Measurements from ENCODE around the gene TMTC2.

TMTC2 gene

DNA sequence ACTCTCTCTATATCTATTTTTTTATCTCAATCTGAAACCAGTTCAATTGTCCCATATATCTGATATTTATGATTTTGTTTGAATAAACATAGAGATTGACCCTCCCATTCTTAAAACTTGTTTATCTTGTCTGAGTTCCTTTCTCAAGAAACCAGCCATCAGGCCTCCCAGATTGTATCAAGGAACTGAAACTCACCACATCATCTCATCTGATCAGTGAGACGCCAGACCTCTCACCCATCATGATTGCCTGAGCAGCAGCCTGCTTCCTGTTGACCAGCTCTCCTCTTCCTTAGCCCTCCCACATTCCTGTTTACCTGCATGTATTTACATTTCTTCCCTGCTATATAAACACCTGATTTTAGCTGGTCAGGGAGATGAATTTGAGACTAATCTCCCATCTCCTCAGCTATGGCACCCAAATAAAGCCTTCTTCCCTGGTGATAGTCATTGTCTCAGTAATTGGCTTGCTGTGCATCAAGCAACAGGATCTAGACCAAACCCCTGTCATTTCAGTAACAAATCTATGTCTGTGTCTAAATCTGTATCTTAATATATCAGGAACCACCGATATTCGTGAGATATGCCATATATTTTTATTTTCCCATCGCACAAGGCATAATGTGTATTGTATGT lies 323.6 kb downstream of the TMTC2 start:
- DNase-seq (ENCODE audit: low read depth, low spot score), result no peak

DNA sequence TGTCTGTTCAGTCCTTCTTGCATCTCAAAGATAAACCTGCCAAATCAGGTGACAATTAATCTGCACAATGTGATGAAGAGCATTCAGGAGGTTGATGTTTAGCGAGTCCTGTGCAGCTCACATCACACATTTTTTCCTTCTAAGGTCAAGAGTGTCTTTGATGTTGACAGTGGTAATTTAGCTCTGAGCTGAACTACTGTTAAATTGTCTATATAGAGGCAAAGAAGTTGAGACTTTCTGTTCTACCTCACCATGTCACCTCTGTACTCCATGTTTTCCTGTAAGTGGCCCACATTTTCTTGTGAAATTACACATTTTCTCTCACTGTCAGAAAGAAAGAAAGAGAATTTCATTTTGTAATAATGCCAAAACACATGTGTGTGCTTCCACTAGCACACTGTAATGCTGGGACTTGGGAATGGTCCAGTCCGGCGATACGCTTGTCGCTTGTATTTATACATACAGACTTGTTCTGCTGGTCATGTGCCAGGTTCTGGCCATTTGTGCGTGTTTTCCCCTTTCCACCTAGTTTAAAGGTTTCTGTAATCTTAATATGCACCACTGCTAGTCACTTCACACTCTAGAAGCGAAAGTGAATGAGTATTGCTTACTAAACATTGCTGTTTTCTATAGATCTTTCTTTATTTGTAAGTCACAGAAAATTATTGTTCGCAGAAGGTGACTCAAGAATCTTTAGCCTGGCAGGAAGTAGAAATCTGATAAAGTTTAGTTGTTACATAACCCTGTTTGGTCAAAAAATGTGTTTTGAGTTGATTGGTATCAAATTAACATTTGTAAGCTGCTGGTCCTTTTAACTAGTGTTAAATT lies 328.9 kb downstream of the TMTC2 start:
- no peak for DNase-seq (ENCODE audit: low read depth, low spot score)

DNA sequence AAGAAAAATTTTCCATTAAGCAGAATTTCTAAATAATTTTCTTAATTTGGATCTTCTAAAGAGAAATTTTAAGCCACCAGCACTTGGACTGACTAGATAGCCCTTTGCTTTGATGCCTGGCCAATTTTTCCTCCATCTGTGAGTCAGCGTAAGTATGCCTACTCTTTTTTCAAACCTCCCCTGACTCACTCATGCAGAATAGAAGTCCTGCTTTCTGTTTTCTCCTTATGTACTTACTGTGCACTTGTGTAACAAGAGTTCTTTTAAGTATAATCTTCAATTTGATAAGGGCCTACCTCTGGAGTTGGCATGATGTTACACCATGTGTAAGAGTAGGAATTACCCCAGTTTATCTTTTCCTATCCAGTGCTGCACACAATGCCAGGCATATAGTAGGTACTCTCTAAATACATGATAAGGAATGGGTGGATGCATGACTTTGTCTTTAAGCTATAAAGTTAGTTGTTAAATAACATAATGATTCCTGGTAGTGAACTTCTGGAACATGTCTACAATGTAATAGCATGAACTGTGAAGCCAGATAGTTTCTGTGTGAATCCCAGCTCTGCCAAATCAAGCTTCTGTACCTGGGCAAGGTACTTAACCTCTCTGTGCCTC lies 329.6 kb downstream of the TMTC2 start:
- peak; percentile 44 for DNase-seq (ENCODE audit: low read depth, low spot score)

DNA sequence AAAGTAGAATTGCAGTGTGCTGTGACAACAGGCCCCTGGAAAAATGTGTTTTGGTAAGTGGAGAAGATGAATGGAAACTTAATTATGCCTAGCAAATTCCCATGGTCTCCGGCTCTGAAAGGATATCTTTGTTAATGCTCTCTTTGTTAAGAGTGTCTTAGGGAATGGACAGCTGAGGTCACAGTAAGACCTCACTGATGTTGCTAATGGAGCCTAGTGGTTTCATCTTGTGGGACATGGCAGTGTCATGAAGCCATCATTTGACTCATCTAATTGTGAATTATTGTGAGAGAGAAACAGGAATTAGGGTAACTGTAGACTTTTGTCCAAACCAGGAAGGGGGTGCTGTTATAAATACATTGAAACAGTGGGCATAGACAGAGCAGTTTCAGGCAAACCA lies 330.3 kb downstream of the TMTC2 start:
- no peak for DNase-seq (ENCODE audit: low read depth, low spot score)

DNA sequence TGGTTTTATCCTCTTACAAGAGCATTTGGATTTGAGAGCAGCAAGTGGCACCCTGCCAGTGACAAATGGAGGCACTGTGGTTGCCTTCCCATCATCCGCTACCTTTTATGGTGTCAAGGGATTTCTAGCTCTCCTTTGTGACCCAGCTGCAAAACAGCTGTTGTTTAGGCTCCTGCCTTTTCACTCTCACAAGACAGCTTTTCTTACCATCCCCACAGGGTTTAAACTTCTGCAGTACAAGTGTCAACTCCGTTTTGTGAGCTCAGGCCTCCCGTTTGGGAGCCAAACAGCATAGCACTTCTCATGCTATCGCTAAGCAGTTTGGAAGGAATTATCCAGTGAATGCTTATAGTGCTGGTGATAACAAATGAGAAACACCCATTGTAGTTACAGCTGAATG lies 331.4 kb downstream of the TMTC2 start:
- no peak for DNase-seq (ENCODE audit: low read depth, low spot score)

DNA sequence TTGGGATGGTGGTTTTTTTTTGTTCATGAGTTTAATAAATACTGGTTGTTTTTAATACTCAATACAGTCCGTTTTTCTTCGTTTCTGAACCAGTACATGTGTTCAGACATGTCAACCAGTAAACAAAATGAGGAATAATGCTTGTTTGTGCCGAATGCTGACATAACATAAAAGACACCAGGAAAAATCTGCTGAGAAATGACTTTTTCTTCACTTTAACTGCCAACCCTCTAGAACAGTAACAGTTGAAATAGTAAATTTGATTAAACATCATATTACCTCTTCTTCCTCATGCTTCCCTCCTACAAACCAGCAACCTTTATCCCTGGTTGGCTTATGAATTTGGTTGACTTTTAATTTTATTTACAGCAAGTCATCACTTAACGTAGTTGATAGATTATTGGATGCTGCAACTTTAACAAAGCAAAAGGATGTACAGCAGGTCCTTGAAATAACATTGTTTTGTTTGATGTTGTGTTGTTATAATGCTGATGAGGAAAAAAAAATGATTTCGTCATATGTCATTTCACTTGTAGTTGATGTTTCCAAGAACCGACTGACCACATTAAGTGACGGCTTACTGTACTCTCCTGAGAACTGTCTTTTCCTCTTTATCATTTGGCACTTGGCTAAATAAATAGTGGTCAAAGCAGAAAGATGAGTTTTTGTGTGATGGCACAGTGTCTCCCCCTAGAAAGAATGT lies 340.5 kb downstream of the TMTC2 start:
- DNase-seq (ENCODE audit: low read depth, low spot score), result no peak

DNA sequence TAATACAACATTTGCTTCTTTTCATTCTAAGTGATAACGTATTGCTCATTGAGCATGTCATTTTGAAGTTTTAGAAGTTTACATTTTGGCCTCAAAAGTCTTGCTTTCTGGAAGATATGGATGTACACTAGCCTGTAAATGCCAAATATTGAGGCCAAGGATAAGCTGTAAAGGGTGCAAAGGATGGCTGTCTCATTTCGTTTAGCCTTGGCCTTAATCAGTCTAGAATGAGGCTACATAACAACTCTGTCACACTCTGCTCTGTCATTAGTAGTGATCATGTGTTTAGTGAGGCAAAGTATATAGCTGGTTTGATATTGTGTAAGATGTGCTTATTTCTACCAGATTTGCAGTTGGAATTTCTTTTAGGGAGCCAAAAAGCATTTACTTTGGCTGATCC lies 344.5 kb downstream of the TMTC2 start:
- no peak for DNase-seq (ENCODE audit: low read depth, low spot score)

DNA sequence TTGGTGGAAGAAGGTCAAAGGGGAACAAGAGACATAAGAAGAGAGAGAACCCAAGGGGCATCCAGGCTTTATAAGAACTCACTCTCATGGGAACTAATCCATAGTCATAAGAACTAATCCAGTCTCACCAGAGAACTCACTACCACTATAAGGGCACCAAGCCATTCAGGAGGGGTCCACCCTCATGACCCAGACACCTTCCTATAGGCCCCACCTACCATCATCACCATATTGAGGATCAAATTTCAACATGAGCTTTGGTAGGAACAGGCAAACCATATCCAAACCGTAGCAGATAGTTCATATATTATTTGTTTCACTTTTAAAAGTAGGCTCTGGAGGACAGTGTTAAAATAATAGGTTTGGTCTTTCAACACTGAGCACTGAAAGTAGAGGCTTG lies 350.1 kb downstream of the TMTC2 start:
- no peak for DNase-seq (ENCODE audit: low read depth, low spot score)

DNA sequence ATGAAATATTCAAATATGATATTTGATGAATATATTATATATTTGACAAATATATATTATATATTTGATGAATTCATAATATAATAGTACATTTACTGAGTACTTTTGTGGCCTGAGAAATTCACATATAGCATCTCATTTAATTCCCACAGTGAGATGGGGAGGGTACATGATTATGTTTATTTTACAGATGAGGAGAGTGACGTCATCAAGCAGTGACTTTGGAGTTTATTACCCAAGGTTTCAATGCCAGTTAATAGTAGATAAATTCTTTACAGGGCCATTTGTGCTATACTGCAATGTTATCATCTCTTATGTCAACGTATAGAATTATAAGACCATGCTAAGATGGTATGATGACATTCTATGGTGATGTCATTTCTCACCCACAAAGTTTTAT lies 352.7 kb downstream of the TMTC2 start:
- DNase-seq (ENCODE audit: low read depth, low spot score), result no peak

DNA sequence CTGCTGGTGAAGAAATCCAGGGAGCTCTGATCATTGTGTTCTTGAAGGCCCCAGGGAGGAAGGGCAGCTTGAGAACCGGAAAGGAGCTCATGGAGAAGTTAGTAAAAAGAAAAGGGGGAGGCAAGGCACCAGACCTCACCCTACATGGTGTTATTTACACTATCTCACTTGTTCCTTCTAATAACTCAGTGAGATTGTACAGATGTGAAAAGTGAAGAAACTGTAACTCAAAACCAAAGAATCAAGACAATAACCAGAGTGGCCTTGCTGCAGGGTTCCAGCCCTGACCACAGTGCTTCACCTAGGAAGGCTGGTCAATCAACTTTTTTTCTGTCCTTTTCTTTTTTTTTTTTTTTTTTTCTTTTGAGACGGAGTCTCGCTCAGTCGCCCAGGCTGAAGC lies 353.6 kb downstream of the TMTC2 start:
- DNase-seq (ENCODE audit: low read depth, low spot score), result no peak

DNA sequence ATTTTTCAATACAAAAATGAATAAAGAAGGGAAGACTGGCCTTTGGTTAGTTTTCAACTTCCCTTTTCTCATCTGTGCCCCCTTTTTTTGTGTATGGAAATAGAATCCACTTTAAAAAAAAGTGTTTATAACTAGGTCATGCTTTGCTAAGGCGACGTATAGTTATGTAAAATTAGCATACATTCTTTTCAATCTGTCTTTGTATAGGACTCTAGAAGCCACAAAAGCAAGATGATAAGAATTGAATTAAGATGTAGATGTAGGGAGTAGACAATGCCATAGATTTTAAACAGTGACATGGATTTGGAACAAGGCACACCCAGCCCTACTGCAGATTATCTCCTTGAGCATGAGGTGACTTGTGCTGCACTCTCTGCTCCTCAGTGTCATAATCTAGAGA lies 354.3 kb downstream of the TMTC2 start:
- DNase-seq (ENCODE audit: low read depth, low spot score), result no peak

DNA sequence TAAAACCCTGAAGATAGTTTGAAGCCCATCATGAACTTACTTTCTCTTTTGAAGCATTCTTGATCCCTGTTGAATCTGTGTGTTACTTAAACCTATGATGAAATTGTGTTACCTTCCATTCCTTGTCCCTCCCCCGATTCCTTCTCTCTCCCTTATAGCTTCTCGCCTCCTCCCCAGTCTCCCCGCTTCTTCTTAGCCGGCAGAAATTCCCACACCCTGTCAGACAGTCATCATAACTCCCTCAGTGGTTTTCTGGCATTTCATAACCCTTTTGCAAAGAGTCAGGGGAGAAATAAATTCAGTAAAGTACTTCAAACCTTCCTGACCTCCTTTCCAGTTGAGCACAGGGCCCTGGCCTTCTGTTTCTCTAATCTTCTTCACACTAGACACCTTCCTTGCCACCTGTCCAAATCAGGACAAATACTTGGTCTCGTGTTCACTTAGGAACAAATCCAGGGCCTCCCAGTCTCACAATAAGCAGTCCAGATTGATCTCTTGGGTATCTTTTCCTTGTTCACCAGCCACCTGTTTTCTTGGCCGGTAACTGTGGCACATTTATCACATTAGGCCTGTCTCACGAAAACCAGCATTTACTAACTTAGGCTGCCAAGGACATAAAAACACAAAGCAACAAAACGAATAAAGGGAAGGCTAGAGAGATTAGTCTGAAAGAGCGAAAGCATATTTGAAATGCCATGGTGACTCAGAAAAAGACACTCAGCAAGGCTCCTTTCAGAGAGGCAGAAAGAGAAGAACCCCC lies 355.9 kb downstream of the TMTC2 start:
- DNase-seq (ENCODE audit: low read depth, low spot score), result no peak

DNA sequence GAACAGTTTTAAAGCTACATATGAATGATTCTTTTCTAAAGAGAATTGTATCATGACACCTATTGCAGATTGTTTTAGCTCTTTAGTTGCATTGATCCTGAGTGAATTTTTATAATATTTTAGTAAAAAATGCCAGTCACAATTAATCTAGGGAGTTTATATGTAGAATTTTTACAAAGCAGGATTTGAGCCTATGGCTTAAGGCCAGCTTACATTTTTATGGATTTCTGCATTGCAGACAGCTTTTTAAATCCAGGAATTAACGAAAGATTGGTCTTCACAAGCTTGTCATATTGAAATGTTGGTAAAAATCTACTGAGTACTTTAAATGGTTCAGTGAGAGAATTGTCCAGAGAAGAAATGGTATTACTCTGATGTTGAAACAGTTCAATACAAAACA lies 358.0 kb downstream of the TMTC2 start:
- DNase-seq (ENCODE audit: low read depth, low spot score), result no peak

DNA sequence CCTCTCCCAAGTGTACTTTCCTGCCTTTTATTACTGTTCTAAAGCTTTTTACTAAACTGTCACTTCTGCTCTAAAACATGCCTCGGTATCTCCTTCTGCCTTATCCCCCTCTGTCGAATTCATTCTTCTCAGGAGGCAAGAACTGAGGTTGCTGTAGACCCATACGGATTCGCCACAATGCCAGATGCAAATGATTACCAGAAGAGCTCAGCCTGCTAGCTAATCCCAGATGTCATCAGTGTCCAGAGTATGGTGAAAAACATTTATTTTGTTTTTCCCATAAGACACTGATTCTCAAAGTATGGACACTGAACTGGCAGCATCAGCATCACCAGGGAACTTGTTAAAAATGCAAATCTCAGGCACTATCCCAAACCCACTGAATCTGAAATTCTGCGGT lies 359.3 kb downstream of the TMTC2 start:
- no peak for DNase-seq (ENCODE audit: low read depth, low spot score)

DNA sequence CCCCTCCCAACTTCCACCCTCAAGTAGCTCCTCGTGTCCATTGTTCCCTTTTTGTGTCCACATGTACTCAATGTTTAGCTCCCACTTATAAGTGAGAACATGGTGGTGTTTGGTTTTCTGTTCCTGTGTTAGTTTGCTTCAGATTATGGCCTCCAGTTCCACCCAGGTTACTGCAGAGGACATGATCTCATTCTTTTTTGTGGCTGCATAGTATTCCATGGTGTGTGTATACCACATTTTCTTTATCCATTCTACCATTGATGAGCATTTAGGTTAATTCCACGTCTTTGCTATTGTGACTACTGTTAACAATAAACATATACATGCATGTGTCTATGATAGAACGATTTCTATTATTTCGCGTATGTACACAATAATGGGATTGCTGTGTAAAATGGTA lies 362.6 kb downstream of the TMTC2 start:
- no peak for DNase-seq (ENCODE audit: low read depth, low spot score)

DNA sequence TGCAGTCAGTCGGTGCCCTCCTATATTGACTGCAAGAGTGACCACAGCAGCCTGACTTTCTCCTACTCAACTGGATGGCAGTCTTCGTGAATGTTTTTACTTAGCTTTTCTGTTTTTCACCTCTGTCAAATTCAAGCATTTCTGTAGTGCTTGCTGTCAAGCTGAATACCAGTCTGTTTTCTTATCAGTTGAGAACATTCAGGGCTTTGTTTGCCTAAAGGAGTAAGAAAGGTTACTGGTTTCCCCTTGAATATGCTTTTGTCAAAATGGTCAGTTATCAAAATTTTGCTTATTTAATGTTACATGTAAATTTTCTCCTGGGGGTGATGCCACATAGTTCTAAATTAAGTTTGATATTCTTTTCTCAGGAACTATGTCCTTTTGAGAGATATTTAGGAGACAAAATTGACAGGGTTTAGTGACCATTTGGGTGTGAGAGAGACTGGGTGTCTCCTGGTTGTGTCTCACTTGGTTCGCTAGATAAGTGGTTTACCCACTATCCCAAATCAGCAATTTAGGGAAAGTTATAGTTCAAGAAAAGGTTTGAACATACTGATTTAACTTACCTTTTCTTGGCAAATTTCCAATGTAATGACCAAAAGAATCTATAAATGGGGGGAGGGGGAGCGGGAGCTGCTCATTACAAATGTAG lies 366.3 kb downstream of the TMTC2 start:
- no peak for DNase-seq (ENCODE audit: low read depth, low spot score)

DNA sequence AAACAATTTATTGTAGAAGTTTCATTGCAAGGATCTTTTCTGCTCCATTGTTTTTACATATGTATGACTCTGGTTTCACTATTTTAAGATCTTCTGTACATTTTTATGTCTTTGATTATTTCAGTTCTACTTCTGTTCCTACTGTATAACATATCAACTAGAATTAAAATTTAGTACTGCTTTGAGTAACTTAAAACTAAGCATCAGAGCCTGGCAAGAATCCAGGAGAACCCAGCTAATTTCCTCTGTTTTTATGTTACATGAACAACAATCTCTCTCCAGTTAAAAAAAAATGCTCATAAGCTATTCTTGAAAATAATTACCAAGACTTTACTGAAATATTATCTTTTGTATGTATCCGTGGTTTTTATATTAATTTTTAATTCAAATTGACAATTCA lies 370.7 kb downstream of the TMTC2 start:
- DNase-seq (ENCODE audit: low read depth, low spot score), result no peak

DNA sequence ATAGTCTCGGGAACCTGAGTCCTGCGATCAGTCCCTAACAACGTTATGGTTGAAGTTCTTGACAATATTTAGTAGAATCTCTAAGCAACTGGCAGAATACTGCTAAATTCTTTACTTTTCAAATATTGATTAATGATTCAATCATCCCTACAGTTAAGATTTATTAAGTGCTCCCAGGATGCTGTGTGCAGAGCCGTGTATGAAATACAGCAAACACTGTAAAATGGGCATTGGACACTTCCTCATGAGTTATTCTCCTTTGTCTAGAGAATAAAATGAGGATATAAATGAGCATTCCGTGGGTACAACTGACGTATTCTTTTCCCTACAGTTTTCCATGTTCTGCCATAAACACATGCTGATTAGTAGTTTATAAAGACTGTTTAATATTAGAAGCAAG lies 372.4 kb downstream of the TMTC2 start:
- no peak for DNase-seq (ENCODE audit: low read depth, low spot score)

DNA sequence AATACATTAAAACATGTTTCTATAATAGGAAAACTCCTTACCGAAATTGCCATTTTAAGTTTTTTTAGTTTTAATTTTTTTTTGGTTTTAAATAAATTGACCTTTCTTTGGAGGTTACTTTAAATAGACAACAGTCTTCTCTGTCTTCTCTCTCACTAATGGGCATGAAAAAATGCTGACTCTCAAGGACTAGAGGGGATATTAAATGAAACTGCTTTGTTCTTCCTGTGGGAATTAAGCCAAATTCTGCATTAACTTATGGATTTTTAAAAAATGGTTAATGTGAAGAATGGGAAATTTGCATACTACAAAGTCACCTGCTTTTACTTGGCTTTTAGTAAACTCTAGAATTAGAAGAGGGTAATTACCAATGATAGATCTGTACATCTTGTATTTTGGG lies 378.9 kb downstream of the TMTC2 start:
- no peak for DNase-seq (ENCODE audit: low read depth, low spot score)

DNA sequence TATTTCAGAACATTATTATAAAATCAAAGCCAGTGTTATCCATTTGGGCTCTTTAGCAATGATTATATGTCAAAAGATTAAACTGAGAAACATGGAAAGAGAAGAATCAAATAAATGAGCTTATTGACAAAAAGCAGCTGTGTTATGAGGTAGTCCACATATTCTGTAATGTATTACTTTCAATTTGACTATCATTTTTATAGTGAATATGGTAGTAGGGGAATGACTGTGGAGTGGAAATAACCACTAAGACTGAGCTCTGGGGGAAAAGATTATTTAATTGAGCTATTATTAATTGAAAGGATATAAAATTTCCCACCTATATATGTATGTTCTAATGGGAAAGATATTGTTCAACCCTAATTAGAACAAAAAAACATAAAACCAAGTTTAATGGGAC lies 381.3 kb downstream of the TMTC2 start:
- DNase-seq (ENCODE audit: low read depth, low spot score), result no peak

DNA sequence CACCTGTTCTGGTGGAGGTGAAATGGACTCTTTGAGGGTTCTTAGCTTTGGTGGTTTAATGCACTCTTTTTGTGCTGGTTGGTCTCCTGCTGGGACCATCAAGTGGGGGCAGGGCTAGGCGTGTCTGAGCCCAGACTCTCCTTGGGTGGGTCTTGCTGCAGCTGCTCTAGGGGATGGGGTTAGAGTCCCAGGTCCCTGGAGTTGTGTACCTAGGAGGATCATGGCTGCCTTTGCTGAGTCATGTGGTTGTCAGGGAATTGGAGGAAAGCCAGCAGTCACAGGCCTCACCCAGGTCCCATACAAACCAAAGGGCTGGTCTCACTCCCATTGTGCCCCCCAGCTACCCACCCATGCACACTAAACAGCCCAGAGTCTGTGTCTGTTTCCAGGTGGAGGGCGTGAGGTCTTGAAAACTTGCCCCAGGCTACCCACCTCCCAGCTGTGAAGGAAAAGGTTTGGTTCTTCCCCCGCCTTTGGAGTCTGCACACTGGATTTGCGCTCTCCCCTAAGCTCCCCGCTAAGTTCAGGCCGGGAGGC lies 387.7 kb downstream of the TMTC2 start:
- no peak for DNase-seq (ENCODE audit: low read depth, low spot score)
